ENCODE results near the gene HMCN1.

The HMCN1 gene

GRCh38 chr1:186187601-186188000 is 453.4 kb downstream of the HMCN1 start:
- Histone ChIP-seq H3K4me3 (ENCODE audit: low read length) (no peak overlapping the region), H3K9me3 (ENCODE audit: control insufficient read depth, low read length) (no peaks in the 10 kb centered on the region)

GRCh38 chr1:186188004-186188539 is 453.9 kb downstream of the HMCN1 start:
- H3K27me3 ChIP-seq (ENCODE audit: control insufficient read depth, insufficient read depth, low read length), result no peaks in the 10 kb centered on the region
- no peaks in the 10 kb centered on the region for H3K36me3 ChIP-seq (ENCODE audit: control insufficient read depth, insufficient read depth, low read length)
- no peaks in the 10 kb centered on the region for H3K4me1 ChIP-seq (ENCODE audit: control insufficient read depth, insufficient read depth, low read length)
- H3K9ac ChIP-seq (ENCODE audit: low read length), result no peak overlapping the region
- no peak overlapping the region for H3K4me3 ChIP-seq (ENCODE audit: low read length)
- no peaks in the 10 kb centered on the region for H3K9me3 ChIP-seq (ENCODE audit: control insufficient read depth, low read length)

More at GRCh38 chr1:186187601-186188000, 453.4 kb downstream of the HMCN1 start:
- no peaks in the 10 kb centered on the region for H3K36me3 ChIP-seq (ENCODE audit: control insufficient read depth, insufficient read depth, low read length)
- no peak overlapping the region for H3K9ac ChIP-seq (ENCODE audit: low read length)
- H3K27me3 ChIP-seq (ENCODE audit: control insufficient read depth, insufficient read depth, low read length), result no peaks in the 10 kb centered on the region
- no peaks in the 10 kb centered on the region for H3K4me1 ChIP-seq (ENCODE audit: control insufficient read depth, insufficient read depth, low read length)

GRCh38 chr1:186188736-186189135 is 454.5 kb downstream of the HMCN1 start:
- Histone ChIP-seq H3K4me1 (ENCODE audit: control insufficient read depth, insufficient read depth, low read length) (no peaks in the 10 kb centered on the region), H3K9me3 (ENCODE audit: control insufficient read depth, low read length) (no peaks in the 10 kb centered on the region), H3K27me3 (ENCODE audit: control insufficient read depth, insufficient read depth, low read length) (no peaks in the 10 kb centered on the region), H3K4me3 (ENCODE audit: low read length) (no peak overlapping the region), H3K9ac (ENCODE audit: low read length) (no peak overlapping the region), H3K36me3 (ENCODE audit: control insufficient read depth, insufficient read depth, low read length) (no peaks in the 10 kb centered on the region)

GRCh38 chr1:186189156-186189555 is 455.0 kb downstream of the HMCN1 start:
- Histone ChIP-seq H3K4me1 (ENCODE audit: control insufficient read depth, insufficient read depth, low read length) (no peaks in the 10 kb centered on the region), H3K27me3 (ENCODE audit: control insufficient read depth, insufficient read depth, low read length) (no peaks in the 10 kb centered on the region), H3K4me3 (ENCODE audit: low read length) (no peak overlapping the region), H3K9ac (ENCODE audit: low read length) (no peak overlapping the region), H3K9me3 (ENCODE audit: control insufficient read depth, low read length) (no peaks in the 10 kb centered on the region), H3K36me3 (ENCODE audit: control insufficient read depth, insufficient read depth, low read length) (no peaks in the 10 kb centered on the region)

GRCh38 chr1:186191511-186191910 is 457.3 kb downstream of the HMCN1 start:
- no peaks in the 10 kb centered on the region for H3K27me3 ChIP-seq (ENCODE audit: control insufficient read depth, insufficient read depth, low read length)
- H3K4me1 ChIP-seq (ENCODE audit: control insufficient read depth, insufficient read depth, low read length), result no peaks in the 10 kb centered on the region

GRCh38 chr1:186193224-186193623 is 459.0 kb downstream of the HMCN1 start:
- H3K27me3 ChIP-seq (ENCODE audit: control insufficient read depth, insufficient read depth, low read length), result no peaks in the 10 kb centered on the region
- no peaks in the 10 kb centered on the region for H3K9me3 ChIP-seq (ENCODE audit: control insufficient read depth, low read length)
- H3K4me3 ChIP-seq (ENCODE audit: low read length), result no peak overlapping the region
- no peak overlapping the region for H3K9ac ChIP-seq (ENCODE audit: low read length)
- no peaks in the 10 kb centered on the region for H3K4me1 ChIP-seq (ENCODE audit: control insufficient read depth, insufficient read depth, low read length)
- no peaks in the 10 kb centered on the region for H3K36me3 ChIP-seq (ENCODE audit: control insufficient read depth, insufficient read depth, low read length)

More at GRCh38 chr1:186191511-186191910, 457.3 kb downstream of the HMCN1 start:
- H3K9me3 ChIP-seq (ENCODE audit: control insufficient read depth, low read length), result no peaks in the 10 kb centered on the region
- H3K9ac ChIP-seq (ENCODE audit: low read length), result no peak overlapping the region
- H3K4me3 ChIP-seq (ENCODE audit: low read length), result no peak overlapping the region
- no peaks in the 10 kb centered on the region for H3K36me3 ChIP-seq (ENCODE audit: control insufficient read depth, insufficient read depth, low read length)

GRCh38 chr1:186194107-186194756 is 460.0 kb downstream of the HMCN1 start:
- H3K36me3 ChIP-seq (ENCODE audit: control insufficient read depth, insufficient read depth, low read length), result no peaks in the 10 kb centered on the region
- H3K9me3 ChIP-seq (ENCODE audit: control insufficient read depth, low read length), result no peaks in the 10 kb centered on the region
- H3K4me3 ChIP-seq (ENCODE audit: low read length), result no peak overlapping the region
- no peaks in the 10 kb centered on the region for H3K27me3 ChIP-seq (ENCODE audit: control insufficient read depth, insufficient read depth, low read length)
- no peaks in the 10 kb centered on the region for H3K4me1 ChIP-seq (ENCODE audit: control insufficient read depth, insufficient read depth, low read length)
- H3K9ac ChIP-seq (ENCODE audit: low read length), result no peak overlapping the region

GRCh38 chr1:186195377-186195931 is 461.3 kb downstream of the HMCN1 start:
- Histone ChIP-seq H3K27me3 (ENCODE audit: control insufficient read depth, insufficient read depth, low read length) (no peaks in the 10 kb centered on the region), H3K9me3 (ENCODE audit: control insufficient read depth, low read length) (no peaks in the 10 kb centered on the region), H3K9ac (ENCODE audit: low read length) (no peak overlapping the region), H3K4me1 (ENCODE audit: control insufficient read depth, insufficient read depth, low read length) (no peaks in the 10 kb centered on the region), H3K4me3 (ENCODE audit: low read length) (no peak overlapping the region), H3K36me3 (ENCODE audit: control insufficient read depth, insufficient read depth, low read length) (no peaks in the 10 kb centered on the region)

- Histone ChIP-seq H3K4me1 (ENCODE audit: control insufficient read depth, insufficient read depth, low read length) (no peaks in the 10 kb centered on the region), H3K27me3 (ENCODE audit: control insufficient read depth, insufficient read depth, low read length) (no peaks in the 10 kb centered on the region), H3K36me3 (ENCODE audit: control insufficient read depth, insufficient read depth, low read length) (no peaks in the 10 kb centered on the region), H3K9ac (ENCODE audit: low read length) (no peak overlapping the region), H3K9me3 (ENCODE audit: control insufficient read depth, low read length) (no peaks in the 10 kb centered on the region), H3K4me3 (ENCODE audit: low read length) (no peak overlapping the region)
Observed at GRCh38 chr1:186202271-186202764, 468.1 kb downstream of the HMCN1 start.

GRCh38 chr1:186202776-186203175 is 468.6 kb downstream of the HMCN1 start:
- H3K27me3 ChIP-seq (ENCODE audit: control insufficient read depth, insufficient read depth, low read length), result no peaks in the 10 kb centered on the region
- H3K36me3 ChIP-seq (ENCODE audit: control insufficient read depth, insufficient read depth, low read length), result no peaks in the 10 kb centered on the region
- no peaks in the 10 kb centered on the region for H3K4me1 ChIP-seq (ENCODE audit: control insufficient read depth, insufficient read depth, low read length)
- no peaks in the 10 kb centered on the region for H3K9me3 ChIP-seq (ENCODE audit: control insufficient read depth, low read length)
- H3K9ac ChIP-seq (ENCODE audit: low read length), result no peak overlapping the region
- no peak overlapping the region for H3K4me3 ChIP-seq (ENCODE audit: low read length)

GRCh38 chr1:186206048-186206570 is 471.9 kb downstream of the HMCN1 start:
- Histone ChIP-seq H3K36me3 (ENCODE audit: control insufficient read depth, insufficient read depth, low read length) (no peaks in the 10 kb centered on the region), H3K9me3 (ENCODE audit: control insufficient read depth, low read length) (no peaks in the 10 kb centered on the region), H3K9ac (ENCODE audit: low read length) (no peak overlapping the region), H3K4me1 (ENCODE audit: control insufficient read depth, insufficient read depth, low read length) (no peaks in the 10 kb centered on the region), H3K27me3 (ENCODE audit: control insufficient read depth, insufficient read depth, low read length) (no peaks in the 10 kb centered on the region), H3K4me3 (ENCODE audit: low read length) (no peak overlapping the region)

- no peaks in the 10 kb centered on the region for H3K4me1 ChIP-seq (ENCODE audit: control insufficient read depth, insufficient read depth, low read length)
Observed at GRCh38 chr1:186207391-186208085, 473.3 kb downstream of the HMCN1 start.

More at GRCh38 chr1:186207391-186208085, 473.3 kb downstream of the HMCN1 start:
- no peaks in the 10 kb centered on the region for H3K27me3 ChIP-seq (ENCODE audit: control insufficient read depth, insufficient read depth, low read length)
- no peaks in the 10 kb centered on the region for H3K9me3 ChIP-seq (ENCODE audit: control insufficient read depth, low read length)
- no peak overlapping the region for H3K9ac ChIP-seq (ENCODE audit: low read length)
- no peak overlapping the region for H3K4me3 ChIP-seq (ENCODE audit: low read length)
- no peaks in the 10 kb centered on the region for H3K36me3 ChIP-seq (ENCODE audit: control insufficient read depth, insufficient read depth, low read length)
